Posterior vena cava (tissue), 2 donors: Measurements from ENCODE around the gene ASMTL. TPM values are rescaled to one million over a fixed set of nuclear protein-coding genes. Genes with fewer than 3 reads are reported as not detected.
"Not testable (repeated sequence)": the region's sequence is repeated elsewhere in the genome, so short reads cannot be mapped to it uniquely, and the experiment has no call there.

Experiments used
- DNase-seq: peaks from one replicate; pipeline ENCODE4 v3.0.0-alpha.2; 2020; ENCODE audit warnings: low spot score
- intact Hi-C, 2 donors: fragments of 100-400 bp; cut with DNase I; formaldehyde crosslinking; loops; one replicate each; pipeline versions ENCODE4 v1.14.1 to v1.14.2; 2022 to 2023
- total RNA-seq, 2 donors: library from RNA; stranded (reverse); fragmentation: NEBNext Ultra II Directional; extraction: Animal tissue kit (Norgen Biotek cat#: 25700); gene quantifications; one replicate each; pipeline ENCODE4 v1.2.1, GENCODE V29; 2021
- donor health status: DM: yes; HTN: yes; CAD: no.
- donor health status: DM: yes; HTN: yes; CAD: no.

The ASMTL gene
- total RNA-seq, 2 donors from 2014 or later: 28.2 to 29.7 TPM

- intact Hi-C loops: not testable (repeated sequence)
- DNase-seq: peak; percentile 30
Measured at GRCh38 chrX:1446984-1447968, 5.4 kb downstream of the ASMTL start.

GRCh38 chrX:1444561-1445500 is 7.9 kb downstream of the ASMTL start:
- intact Hi-C loops: no loop called here
- peak; percentile 36 for DNase-seq

GRCh38 chrX:1443496-1444075 is 9.1 kb downstream of the ASMTL start:
- intact Hi-C loops: no loop called here
- DNase-seq: peak; percentile 51

GRCh38 chrX:1442724-1443367 is 9.9 kb downstream of the ASMTL start:
- intact Hi-C loops: no loop called here
- peak; percentile 42 for DNase-seq

- DNase-seq: peak; percentile 43
- intact Hi-C loops: no loop called here
Measured at GRCh38 chrX:1442016-1442665, 10.6 kb downstream of the ASMTL start.

GRCh38 chrX:1440506-1440905 is 12.2 kb downstream of the ASMTL start:
- DNase-seq: peak; percentile 45
- intact Hi-C loops: no loop called here

- DNase-seq: peak; percentile 55
- intact Hi-C loops: no loop called here
Measured at GRCh38 chrX:1435241-1435895, 17.3 kb downstream of the ASMTL start.

- intact Hi-C loops: no loop called here
- DNase-seq: peak; percentile 67
Measured at GRCh38 chrX:1434871-1435240, 17.9 kb downstream of the ASMTL start.

DNA sequence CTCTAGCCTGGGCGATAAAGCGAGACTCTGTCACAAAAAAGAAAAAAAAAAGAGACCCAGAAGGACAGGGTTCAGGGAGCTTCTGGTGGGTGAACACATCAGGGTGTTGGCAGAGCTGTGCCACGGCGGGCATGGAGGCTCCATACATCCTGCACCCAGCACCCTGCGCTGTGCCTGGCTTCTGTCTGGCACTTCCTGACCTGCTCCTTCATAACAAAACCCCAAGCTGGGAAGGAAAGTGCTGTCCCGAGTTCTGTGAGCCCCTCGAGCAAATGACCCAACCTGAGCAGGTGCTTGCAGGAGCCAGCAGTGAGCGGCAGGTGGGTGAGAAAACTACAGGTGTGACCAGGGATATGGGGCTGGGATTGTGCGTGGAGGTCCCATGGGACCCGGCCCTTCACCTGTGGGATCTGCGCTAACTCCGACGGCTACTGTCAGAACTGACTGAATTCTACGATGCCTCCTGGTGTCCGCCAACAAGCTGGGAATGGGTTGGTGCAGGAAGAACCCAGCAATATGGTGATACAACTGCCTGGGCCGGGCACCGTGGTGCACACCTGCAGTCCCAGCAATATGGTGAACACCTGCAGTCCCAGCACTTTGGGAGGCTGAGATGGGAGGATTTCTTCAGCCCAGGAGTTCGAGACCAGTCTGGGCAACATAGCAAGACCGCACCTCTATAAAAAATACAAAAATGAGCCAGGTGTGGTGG is 18.9 kb downstream of the ASMTL start:
- intact Hi-C loops: no loop called here
- DNase-seq: peak; percentile 79

DNA sequence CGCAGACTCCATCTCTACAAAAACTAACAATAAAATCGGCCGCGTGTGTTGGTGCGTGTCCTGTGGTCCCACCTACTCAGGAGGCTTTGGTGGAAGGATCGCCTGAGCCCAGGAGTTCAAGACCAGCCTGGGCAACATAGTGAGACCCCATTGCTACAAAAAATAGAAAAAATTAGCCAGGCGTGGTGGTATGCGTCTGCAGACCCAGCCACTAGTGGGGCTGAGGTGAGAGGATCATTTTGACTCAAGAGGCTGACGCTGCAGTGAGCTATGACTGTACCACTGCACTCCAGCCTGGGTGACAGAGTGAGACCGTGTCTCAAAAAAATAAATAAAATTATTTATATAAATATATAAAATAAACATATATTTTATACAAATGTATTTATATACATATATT is 22.3 kb downstream of the ASMTL start:
- intact Hi-C loops: no loop called here
- DNase-seq: peak; percentile 24

DNA sequence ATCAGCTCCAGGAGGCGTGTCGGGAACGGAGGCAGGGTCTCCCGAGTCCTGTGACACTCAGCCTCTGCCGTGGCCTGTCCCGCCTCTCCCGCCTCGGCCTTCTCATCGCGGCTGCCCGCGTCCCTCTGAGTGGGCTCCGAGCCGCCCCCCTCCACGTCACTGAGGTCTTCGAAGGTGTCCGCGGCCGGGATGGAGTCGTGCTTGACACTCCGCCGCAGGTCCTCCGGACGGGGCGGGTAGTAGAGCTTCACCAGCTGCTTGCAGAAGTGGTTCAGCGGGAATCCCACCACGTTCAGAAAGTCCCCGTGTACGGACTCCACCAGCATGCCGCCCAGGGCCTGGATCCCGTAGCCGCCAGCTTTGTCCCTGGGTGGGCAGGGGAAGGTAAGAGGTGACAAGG is 25.0 kb downstream of the ASMTL start:
- peak; percentile 80 for DNase-seq
- intact Hi-C loops: no loop called here

DNA sequence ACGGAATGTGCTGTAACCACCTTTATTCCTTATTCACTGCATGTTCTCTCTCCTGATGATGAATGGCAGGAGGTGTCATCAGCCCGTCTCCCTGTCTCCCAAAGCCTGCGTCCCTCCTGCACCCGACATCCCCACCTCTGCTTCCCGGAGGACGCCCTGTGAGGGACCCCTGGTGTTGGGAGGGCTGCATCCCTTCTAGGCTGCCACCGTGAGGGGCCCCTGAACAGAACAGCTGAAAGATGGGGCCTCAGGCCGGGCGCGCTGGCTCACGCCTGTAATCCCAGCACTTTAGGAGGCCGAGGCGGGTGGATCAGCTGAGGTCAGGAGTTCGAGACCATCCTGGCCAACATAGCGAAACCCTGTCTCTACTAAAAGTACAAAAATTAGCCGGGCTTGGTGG is 26.4 kb downstream of the ASMTL start:
- intact Hi-C loops: not testable (repeated sequence)
- peak; percentile 51 for DNase-seq

GRCh38 chrX:1425381-1425780 is 27.3 kb downstream of the ASMTL start:
- peak; percentile 41 for DNase-seq

GRCh38 chrX:1424147-1424851 is 28.4 kb downstream of the ASMTL start:
- no peak for DNase-seq
- intact Hi-C loops: no loop called here

More at GRCh38 chrX:1425381-1425780, 27.3 kb downstream of the ASMTL start:
- intact Hi-C loops: no loop called here

GRCh38 chrX:1423215-1423614 is 29.5 kb downstream of the ASMTL start:
- peak; percentile 59 for DNase-seq
- intact Hi-C loops: no loop called here

GRCh38 chrX:1422135-1422465 is 30.6 kb downstream of the ASMTL start:
- DNase-seq: peak; percentile 5
- intact Hi-C loops: no loop called here
